AG04449 (cell line): ENCODE measurements around the gene HADHA.

ENCODE experiments used
- CTCF ChIA-PET: fragments of 350-600 bp; formaldehyde crosslinking; extraction: SDS; loops from one replicate; lab custom pipeline; 2021; ENCODE audit warnings: antibody characterized with exemption; lab: Yijun Ruan, JAX
- POLR2A ChIA-PET: fragments of 400-600, 350-600 bp; formaldehyde crosslinking; extraction: SDS; loops from one replicate; lab custom pipeline; 2020; ENCODE audit warnings: antibody characterized with exemption, inconsistent platforms; lab: Yijun Ruan, JAX
- DNase-seq: peaks from one replicate; pipeline ENCODE4 v3.0.0-alpha.2; 2010; ENCODE audit warnings: low read depth, low spot score
- H3K4me3 ChIP-seq: 2 replicates; pipeline ENCODE4 v1.5.1; 2011; ENCODE audit warnings: low read depth, mild to moderate bottlenecking, control low read depth, low read length
- TF ChIP-seq, protein P1 (sequence below): IDR thresholded peaks from one replicate; pipeline ENCODE4 v1.5.1; 2011; ENCODE audit warnings: mild to moderate bottlenecking, moderate library complexity, low read length, control low read depth, inconsistent platforms; ENCODE audit not compliant: insufficient read depth; ENCODE audit errors: missing control alignments

The HADHA gene

DNA sequence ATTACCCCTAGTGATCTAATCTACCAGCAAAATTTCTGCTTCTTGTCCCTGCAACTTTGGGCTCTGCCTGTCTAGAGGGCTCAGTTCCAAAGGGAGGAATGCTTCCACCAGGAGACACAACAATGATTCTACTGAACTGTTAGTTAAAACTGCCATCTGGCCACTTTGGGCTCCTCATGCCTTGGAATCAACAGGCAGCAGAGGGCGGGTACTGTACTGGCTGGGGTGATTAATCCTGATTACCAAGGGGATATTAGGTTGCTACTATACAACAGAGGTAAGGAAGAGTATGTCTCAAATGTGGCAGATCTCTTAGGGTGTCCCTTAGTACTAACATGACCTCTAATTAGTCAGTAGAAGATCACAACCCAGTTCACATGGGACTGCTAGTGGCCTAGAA lies 21.4 kb downstream of the HADHA start:
- ChIA-PET POLR2A (no interaction called here), CTCF (no interaction called here)
- no peak for DNase-seq
- TF ChIP-seq, protein P1, sequence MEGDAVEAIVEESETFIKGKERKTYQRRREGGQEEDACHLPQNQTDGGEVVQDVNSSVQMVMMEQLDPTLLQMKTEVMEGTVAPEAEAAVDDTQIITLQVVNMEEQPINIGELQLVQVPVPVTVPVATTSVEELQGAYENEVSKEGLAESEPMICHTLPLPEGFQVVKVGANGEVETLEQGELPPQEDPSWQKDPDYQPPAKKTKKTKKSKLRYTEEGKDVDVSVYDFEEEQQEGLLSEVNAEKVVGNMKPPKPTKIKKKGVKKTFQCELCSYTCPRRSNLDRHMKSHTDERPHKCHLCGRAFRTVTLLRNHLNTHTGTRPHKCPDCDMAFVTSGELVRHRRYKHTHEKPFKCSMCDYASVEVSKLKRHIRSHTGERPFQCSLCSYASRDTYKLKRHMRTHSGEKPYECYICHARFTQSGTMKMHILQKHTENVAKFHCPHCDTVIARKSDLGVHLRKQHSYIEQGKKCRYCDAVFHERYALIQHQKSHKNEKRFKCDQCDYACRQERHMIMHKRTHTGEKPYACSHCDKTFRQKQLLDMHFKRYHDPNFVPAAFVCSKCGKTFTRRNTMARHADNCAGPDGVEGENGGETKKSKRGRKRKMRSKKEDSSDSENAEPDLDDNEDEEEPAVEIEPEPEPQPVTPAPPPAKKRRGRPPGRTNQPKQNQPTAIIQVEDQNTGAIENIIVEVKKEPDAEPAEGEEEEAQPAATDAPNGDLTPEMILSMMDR, result no peak
- H3K4me3 ChIP-seq, result no peak overlapping the region

GRCh38 chr2:26217720-26218119 lies 26.7 kb downstream of the HADHA start:
- ChIA-PET CTCF (no interaction called here), POLR2A (no interaction called here)
- no peak overlapping the region for H3K4me3 ChIP-seq
- DNase-seq, result no peak
- TF ChIP-seq, protein P1, result no peak

DNA sequence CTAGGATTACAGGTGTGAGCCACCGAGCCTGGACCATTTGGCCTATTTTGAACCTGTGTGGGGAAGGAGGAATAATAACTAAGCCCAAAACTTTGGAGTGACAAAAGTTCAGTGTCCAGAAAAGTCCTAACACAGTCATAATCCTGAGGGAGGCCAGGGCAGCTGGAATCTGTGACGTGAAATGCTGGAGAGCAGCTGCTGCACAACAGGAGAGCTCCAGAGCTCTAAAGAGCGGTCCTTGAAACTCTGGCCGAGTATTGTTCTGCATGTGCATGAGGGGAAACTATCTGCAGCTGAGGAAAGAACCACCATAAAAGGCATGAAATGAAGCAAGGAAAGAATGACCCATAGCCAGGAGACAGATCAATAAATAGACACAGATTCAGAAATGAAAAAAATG lies 27.8 kb downstream of the HADHA start:
- POLR2A ChIA-PET, result no interaction called here
- CTCF ChIA-PET, result interaction anchor here (1.0 kb wide), 1 partner anchor 17 kb away, joined by 3 read pairs; no protein-coding TSS in a partner anchor
- TF ChIP-seq, protein P1, result no peak
- no peak overlapping the region for H3K4me3 ChIP-seq
- DNase-seq, result no peak

DNA sequence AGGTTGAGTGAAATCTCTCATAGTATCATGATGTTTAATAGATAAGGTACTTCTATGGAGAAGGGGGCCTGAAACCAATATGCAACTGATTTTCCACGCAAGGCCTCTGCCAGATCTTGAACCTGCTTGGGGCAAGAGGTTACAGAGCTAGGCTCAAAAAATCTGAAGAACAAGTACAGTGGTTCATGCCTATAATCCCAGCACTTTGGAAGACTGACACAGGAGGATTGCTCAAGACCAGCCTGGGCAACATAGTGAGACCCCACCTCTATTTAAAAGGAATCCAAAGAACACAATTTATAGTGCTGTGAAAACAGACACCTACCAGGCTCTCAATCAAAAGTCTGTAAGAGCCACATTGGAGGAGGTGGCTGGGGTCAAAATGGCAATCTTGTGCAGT lies 28.6 kb downstream of the HADHA start:
- ChIA-PET CTCF (no interaction called here), POLR2A (no interaction called here)
- no peak for DNase-seq
- H3K4me3 ChIP-seq, result no peak overlapping the region
- TF ChIP-seq, protein P1, result no peak

GRCh38 chr2:26214759-26215158 lies 29.7 kb downstream of the HADHA start:
- ChIA-PET CTCF (no interaction called here), POLR2A (no interaction called here)
- no peak overlapping the region for H3K4me3 ChIP-seq
- TF ChIP-seq, protein P1, result no peak
- no peak for DNase-seq

- TF ChIP-seq, protein P1, result no peak
- H3K4me3 ChIP-seq, result no peak overlapping the region
- ChIA-PET POLR2A (no interaction called here), CTCF (interaction anchor here (1.9 kb wide), 1 partner anchor 27 kb away, joined by 8 read pairs; no protein-coding TSS in a partner anchor)
- DNase-seq, result no peak
Measured at GRCh38 chr2:26212011-26212410, 32.4 kb downstream of the HADHA start.
